IPS DF 4.7 (cell line): ENCODE data around the gene TECR.

Experiments
- DNase-seq: peaks from one replicate; pipeline ENCODE4 v3.0.0-alpha.2; 2013; ENCODE audit warnings: low spot score; ENCODE audit errors: extremely low read depth

Gene TECR

DNA sequence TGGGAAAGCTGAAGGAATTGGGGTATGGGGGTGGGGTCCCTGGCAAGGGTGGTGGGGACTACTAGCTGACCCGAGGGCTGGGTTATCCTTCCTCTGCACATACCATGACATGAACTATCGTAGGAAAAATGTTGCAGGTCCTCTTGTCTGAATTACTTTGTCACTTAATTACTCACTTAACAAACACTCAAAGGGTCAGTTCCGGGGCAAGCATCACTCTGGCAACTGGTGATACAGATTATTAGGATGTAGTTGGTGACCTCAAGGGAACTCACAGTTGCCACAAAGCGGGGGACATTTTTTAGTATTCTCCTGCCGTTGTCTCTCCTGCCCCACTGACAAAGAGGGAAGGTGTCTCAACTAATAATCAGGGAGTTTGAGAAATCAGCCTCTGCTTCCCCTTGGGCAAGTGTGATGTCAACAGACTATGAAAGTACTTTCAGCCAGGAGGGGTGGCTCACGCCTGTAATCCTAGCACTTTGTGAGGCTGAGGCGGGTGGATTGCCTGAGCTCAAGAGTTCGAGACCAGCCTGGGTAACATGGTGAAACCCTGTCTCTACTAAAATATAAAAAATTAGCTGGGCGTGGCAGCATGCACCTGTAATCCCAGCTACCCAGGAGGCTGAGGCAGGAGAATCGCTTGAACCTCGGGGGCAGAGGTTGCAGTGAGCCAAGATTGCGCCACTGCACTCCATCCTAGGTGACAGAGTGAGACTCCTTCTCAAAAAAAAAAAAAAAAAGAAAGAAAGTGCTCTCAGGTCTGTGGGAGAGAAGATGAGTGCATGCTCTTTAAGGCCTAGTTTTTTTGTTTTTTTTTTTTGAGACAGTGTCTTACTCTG lies 21.5 kb upstream of the TECR start:
- DNase-seq: no peak

DNA sequence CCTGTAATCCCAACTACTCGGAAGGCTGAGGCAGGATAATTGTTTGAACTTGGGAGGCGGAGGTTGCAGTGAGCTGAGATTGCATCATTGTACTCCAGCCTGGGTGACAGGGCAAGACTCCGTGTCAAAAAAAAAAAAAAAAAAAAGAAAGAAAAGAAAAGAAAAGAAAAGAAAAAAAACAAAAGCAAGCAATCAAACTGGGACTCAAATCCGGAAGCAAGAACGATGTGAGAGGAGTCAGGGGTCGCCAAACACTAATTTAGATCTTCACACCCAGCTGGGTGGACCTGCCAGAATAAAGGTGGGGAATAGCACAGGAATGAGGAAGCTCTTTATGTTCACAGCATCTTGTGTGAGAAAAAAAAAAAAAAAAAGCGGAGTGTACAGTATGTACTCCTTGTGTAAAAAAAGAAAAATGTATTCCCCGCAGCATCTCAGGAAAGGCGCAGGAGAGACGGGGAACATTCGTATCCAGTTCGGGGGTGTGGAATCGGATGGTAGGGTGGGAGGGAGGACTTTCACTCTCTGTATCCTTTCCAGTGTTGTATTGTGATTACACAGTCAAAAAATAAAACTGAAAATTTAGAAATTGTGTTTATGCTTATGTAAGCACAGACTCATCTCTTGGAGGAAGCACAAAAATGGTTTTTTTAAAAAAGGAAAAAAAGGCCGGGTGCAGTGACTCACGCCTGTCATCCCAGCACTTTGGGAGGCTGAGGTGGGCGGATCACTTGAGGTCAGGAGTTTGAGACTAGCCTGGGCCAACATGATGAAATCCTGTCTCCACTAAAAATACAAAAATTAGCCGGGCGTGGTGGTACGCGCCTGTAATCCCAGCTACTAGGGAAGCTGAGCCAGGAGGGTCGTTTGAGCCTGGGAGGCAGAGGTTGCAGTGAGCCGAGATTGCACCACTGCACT lies 18.8 kb upstream of the TECR start:
- no peak for DNase-seq

DNA sequence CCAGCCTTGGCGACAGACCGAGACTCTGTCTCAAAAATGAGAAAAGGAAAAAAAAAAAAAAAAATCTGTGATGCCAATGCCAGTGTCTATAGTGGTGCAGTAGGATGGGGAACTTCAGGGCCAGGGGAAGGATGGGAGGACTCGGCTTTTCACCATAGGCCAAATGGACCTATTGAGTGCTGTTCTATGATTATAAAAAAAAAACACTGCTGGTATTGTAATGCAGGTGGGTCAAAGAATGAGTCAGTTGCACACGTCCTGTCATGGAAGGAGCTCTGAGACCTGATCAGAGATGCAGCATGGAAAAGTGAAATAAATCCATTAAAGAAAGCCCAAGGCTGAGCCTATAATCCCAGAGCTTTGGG lies 18.2 kb upstream of the TECR start:
- no peak for DNase-seq

GRCh38 chr19:14512406-14512961 lies 16.9 kb upstream of the TECR start:
- DNase-seq: no peak

DNA sequence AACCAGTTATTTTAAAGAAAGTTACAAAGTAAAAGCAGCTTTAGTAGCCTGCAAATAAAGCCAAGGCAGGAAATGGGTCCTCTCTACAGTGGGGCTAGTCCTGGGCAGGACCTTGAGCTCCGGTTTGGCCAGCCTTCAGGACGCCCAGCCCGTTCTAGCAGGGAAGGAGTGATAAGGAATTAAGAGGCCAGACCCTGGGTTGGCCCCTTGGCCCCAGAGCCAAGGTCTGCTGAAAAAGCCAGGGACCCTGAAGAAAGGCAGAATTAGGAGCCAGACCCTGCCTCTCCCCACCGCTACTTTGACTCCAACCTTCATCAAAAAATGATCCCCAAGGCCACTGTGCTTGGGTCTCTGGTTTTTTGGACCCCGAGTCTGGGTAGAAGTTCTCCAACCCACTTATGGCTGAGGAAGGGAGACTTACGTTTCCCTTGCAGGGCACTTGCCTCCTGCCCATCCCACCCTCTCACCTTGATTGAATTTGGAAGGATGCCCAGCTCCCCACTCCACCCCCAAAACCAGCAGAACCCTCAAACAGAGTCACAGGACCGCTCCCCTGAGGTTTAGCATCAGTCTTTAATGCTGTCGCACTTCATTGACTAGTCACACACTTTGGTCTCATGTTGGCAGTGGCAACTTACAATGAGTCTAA lies 15.1 kb upstream of the TECR start:
- DNase-seq: no peak

DNA sequence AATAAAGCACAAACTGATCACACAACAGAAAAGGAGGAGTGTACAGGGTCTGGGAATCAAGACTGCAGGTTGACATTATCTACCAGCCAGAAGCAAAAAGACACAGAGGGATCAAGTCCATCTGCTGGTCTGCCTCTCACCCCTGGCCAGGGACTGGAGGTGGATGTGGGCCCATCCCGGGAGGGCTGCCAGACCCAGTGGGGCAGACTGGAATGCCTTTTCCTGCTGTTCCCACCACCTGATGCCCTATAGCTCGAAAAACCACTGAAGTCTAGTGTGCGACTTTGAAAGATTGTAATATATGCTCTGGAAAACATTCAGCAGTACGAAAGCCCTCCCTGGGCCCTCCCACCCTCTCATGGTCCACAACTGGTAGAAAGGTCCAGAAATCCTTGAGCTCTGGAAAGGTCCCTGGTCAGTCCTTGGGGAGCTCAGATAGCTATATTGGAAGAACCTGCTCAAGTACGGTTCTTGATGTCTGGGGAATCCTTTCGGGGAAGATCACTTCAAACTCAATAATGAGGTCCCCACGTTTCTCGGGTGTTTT lies 13.8 kb upstream of the TECR start:
- no peak for DNase-seq

- no peak for DNase-seq
Measured at GRCh38 chr19:14516048-14516534, 13.3 kb upstream of the TECR start.

DNA sequence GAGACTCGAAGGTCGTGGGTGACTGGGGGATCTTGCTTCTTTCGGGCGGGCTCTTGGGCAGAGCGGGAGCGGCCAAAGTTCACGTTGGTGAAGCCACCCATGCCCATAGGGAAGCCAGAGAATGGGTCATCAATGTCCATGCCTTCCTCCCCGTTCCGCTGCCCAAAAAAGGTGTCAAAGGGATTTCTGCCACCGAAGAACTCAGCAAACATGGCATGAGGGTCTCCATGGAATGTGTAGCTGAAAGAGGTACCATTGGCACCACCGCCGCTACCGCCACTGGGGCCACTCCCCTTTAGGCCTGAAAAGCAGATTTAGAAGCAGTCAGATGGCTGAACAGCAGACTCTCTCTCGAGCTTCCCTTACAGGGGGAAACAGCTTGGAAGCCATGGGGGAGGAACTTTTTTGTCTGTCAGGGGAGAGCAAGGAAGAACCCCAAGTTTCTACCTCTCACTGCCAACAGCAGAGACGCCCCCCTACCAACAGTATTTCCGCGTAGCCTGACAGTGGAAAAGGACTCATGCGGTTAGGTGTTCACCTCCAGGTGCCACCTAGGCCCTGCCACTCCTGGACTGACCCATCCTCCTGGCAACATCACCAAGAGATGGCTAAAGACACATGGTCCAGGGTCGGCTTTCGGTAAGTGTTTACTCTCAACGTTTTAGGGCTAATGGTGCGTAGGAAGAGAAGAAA lies 12.5 kb upstream of the TECR start:
- DNase-seq: no peak

DNA sequence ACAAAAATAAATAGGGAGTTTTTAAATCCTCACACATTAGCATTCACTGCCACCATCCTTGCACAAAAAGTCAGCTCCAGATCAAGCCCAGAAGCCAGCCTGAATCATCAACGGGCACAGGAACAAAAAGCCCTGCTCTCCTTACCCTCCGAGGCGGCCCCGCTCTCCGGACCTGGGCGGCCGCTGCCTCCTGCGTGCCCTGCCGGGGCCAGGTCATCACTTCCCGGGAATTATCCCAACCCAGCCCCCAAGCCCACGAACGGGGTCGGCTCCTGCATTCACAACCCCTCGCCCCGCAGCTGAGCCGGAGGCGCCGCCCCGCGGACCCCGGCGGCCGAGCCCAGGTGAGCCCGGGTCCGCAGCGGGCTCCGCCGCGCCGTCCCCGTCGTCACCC lies 12.0 kb upstream of the TECR start:
- DNase-seq: no peak

GRCh38 chr19:14517840-14518505 lies 11.4 kb upstream of the TECR start, which contains the start of gene DNAJB1:
TSS of gene DNAJB1 (minus strand) at chr19:14518397. CDS start at chr19:14518349, 48 bp downstream.
- DNase-seq: no peak

GRCh38 chr19:14519245-14519859 lies 10.0 kb upstream of the TECR start:
- no peak for DNase-seq

- DNase-seq: no peak
Measured at GRCh38 chr19:14519860-14520407, 9.5 kb upstream of the TECR start.

GRCh38 chr19:14520543-14520942 lies 8.9 kb upstream of the TECR start:
- DNase-seq: no peak

GRCh38 chr19:14525729-14526128 lies 3.7 kb upstream of the TECR start:
- DNase-seq: no peak

GRCh38 chr19:14526423-14526822 lies 3.0 kb upstream of the TECR start:
- DNase-seq: no peak

- DNase-seq: no peak
Measured at GRCh38 chr19:14528419-14529253, 758 bp upstream of the TECR start.

GRCh38 chr19:14530005-14530348 lies 583 bp downstream of the TECR start:
- no peak for DNase-seq

- DNase-seq: no peak
Measured at GRCh38 chr19:14530506-14530905, 1.1 kb downstream of the TECR start.
